Activated T-cell treated with anti-CD3 and anti-CD28 coated beads for 1 hour (primary cell): ENCODE measurements around the gene PTPRJ.

Source experiments
- DNase-seq: peaks from one replicate; pipeline ENCODE4 v3.0.0-alpha.2; 2020; ENCODE audit warnings: low read depth

PTPRJ gene

DNA sequence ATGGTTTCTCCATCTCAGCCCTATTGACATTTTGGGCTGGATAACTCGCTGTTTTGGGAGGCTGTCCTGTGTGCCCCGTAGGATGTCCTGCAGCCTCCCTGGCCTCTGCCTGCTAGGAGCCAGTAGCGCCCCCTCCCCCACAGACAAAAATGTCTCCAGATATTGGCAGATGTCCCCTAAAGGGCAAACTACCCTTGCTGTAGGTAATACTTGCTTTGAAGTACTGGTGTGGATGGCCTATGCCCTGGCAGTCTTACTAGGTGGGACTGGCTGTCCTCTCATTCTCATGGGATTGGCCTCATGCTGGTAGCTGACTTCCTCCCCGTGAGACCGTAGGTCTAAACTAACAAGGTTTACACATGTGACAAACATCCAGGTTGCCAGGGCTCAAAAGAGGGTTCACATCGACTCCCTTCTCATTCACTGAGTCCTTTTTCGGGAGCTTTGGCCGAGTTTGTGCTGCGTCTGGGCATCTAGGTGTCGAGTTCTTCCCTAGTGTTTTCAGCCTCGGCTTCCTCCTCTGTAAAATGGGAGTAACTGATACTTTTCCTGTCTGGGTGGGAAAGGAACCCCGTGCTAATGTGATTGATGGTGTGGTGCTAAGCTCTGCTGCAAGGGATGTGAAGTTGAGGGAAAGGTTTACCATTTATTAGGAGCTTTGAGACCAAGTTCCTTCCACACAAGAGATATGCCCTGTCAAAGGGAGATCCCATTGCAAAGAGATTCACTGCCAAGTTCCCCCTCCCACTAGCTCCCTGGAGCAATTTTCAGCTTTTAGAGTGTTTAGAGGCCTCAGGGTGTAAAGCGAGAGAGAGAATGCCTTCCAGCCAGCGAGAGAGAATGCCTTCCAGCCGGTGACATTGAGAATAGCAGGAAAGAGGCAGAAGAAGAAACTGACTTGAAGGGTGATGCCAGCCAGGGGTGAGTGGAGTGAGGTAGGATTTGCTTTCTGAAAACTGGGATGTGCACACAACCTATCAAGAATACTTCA lies 17.0 kb downstream of the PTPRJ start:
- DNase-seq, result no peak

DNA sequence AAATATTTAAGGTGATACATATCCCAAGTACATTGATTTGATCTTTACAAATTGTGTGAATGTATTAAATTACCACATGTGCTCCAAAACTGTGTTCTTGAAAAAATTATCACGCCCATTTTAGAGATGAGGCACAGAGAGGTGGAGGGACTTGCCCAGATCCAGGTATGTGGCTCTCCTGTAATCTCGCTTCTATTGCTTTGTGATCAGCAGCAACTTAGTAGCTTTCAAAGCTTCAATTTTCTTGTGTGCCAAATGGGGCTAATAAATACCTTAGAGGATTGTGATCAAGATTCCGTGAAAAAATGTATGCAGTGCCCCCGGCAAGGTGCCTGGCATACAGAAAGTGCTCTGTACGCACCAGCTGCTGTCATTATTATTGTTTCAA lies 18.0 kb downstream of the PTPRJ start:
- no peak for DNase-seq

DNA sequence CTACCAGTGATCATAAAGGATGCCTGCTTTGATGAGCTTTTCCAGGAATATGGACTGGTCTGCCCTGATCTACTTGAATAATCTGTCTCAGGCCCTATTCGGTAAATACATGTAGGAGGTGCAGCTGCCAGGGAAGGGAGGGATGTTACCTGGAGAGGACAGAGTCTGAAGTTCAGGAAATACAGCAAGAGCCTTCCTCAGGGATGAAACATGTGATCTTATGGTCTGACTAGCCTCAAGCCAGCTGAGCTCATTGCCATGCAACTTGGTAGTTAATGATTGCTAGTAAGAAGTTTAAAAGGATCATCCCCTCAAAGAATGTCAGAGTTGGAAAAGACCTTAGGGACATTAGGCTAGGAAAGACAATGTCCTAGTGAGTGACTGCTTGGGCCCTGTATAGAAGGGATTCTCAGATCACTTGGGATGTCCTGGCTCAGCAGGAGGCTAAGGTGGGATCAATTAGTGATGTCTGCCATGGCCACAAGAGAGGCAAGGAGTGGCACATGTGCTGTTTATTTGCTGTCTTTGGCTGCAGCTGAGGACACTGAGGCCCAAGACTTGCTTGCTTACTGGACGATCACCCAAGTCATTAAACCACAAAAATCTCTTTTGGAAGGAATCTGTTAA lies 18.5 kb downstream of the PTPRJ start:
- DNase-seq, result no peak

DNA sequence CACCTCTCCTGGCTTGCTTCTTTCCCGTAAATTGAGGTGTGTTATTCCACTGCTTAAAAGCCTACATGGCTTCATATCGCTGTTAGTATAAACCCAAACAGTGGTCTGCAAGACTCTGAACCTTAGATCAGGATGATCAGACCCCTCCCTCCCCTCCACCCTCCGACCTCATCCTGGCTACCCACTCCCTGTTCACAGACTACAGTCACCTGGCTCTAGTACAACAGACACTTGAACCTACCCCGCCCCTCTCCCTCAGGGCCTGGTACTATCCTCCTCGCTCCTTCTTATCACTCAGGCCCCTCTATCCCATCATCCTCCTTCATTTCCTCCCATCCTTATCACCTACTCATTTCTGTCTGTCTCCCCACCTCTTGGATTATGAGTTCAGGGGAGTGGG lies 20.1 kb downstream of the PTPRJ start:
- no peak for DNase-seq

DNA sequence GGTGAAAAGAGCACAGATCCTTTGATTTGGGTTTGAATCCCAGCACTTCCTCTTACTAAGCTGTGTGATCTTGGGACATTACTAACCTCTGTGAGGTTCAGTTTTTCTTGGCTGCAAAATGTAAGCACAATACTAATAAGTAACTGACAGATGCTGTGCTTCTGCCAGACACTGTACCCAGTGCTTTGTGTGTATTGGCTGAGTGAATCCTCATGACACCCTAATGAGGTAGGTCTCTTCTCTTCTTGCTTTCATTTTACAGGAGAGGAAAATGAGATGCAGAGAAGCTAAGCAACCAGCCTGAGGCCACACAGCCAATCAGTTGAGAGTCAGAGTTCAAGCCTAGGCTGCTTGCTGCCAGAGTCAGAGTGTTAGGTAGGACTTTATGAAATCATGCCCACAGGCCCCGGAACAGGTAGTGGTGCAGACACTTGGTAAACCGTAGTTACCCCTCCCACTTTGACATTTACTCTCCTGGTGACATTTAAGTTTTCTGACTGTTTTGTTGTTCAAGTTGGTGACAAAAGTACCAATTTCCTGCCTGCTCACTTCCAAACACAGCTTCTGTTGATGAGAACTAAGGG lies 21.2 kb downstream of the PTPRJ start:
- peak; percentile 70 for DNase-seq

DNA sequence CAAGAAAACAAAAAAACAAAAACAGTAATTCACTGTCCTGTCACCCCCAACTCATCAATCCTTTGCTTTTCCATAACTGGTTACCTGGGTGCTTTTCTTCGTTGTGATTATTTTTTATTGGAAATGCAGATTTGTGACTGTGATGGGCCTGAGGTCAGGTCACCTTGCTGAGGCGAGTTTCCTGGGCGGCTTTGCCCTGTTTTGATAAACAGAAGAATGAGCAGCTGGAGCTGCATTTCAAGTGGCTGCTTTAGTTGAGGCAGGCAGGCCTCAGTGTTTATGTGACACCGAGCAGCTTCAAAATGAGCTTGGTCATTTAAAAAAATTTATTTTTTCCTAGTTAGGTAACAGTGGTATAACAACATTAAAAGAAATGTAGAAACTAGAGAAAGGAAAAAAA lies 22.2 kb downstream of the PTPRJ start:
- DNase-seq, result no peak

DNA sequence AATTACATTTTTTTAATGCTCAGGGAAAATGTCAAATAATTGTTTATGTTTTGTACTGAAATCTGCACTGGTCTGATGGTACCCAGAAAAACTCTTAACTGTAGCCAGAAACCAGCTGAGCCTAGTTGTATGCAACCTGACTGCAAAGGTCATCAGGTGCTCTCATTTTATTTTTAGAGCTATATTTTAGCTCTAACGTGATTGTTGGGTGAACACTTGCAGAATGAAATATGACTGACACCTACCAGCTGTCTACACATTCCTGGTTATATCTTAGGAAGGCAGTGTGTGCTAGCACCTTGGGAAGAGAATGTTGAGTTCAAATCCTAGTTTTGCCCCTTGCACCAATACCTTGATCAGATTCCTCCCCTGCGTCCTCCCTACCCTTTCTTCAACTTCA lies 23.6 kb downstream of the PTPRJ start:
- DNase-seq, result no peak

DNA sequence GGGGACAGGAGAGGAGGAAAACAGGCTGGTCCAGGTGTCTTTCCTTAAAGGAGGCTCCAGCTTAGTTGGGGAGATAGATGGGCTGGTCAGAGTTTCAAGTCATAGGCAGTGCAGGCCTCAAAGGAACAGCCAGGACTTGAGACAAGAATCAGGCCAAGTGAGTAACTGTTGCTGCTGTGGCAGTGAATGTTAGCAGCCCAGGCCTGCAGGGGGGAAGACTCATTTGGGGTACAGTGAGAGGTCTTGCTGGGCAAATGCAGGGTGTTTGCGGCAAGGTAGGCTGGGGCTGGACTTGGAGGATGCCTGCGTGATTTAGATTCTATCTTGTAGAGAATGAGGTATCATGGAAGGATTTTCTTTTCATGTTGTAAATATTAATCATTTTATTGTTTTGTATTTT lies 24.1 kb downstream of the PTPRJ start:
- DNase-seq, result no peak

DNA sequence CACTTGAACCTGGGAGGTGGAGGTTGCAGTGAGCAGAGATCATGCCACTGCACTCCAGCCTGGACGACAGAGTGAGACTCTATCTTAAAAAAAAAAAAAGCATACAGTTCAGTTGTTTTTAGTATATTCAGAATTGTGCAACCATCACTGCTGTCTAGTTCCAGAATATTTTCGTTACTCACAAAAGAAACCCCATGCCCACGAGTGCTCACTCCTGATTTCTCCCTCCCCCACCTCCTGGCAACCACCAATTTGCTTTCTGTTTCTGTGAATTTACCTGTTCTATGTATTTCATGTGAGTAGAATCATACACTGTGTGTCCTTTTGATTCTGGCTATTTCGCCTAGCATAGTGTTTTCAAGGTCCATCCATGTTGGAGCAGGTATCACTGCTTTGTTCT lies 24.8 kb downstream of the PTPRJ start:
- no peak for DNase-seq

DNA sequence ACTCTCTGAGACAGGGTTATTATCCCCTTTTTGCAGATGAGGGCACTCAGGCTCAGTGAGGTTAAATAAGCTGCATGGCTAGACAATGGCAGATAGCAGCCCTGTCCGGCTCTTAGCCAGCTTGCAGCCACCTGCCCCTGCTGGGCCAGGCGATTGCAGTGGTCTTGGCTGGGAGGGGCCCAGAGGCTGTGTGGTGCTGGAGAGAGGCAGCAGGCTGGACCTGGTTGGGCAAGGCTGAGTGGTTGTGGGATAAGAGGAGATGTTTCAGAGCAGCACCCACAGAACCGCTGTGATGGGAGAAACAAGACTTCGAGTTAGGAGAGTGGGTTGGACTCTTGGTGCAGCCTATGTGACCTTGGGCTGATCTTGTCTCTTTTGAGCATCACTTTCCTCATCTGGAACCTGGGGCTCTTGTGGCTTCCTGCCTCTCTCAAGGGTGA lies 25.5 kb downstream of the PTPRJ start:
- DNase-seq, result no peak

DNA sequence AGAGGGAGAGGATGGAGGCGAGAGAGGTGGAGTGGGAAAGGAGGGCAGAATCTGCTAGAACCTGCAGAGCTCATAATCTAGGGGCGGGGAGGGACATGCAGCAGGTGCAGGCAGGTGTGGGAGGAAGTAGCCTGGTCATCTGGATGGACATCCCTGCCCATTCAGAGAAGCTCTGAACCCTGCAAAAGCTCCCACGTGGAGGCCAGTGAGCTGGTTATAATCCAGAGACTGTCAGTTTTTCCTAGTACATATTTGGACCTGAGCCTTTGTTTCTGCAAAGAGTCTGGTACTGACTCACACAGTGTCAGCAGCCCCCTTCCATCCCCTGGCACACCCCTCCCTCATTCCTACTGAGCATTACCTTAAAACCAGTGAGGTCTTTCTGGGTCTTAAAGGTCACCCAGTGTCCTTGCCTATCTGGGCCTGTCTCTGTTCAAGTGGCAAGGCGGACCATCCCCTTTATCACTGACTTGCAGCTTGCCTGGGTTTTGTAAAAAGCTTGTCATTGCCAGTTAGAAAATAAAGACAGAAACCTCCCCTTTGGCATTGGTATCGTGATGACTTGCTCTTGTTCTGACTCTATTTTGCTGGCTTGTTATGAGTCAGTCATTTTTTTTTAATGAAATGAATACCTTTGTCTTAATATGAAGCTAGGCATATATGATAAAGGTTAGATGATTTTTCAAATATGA lies 26.1 kb downstream of the PTPRJ start:
- DNase-seq, result no peak

DNA sequence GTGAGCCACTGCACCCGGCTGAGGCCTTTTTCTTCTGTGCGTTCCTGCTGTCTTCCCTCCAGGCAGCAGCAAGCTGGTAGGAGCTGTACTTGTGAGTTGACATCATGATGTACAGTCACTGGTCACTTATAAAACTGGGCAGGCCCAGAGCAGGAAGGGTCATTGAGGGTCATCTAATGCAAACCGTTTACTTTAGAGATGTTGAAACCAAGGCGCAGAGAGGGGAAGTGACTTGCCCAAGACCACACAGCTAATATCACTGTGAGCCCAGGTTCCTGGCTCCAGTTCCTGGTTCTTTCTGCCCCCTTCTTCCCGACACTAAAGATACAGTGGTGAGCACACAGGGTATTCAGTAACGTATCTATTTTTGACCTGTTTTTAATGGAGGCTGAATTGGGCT lies 27.3 kb downstream of the PTPRJ start:
- no peak for DNase-seq

DNA sequence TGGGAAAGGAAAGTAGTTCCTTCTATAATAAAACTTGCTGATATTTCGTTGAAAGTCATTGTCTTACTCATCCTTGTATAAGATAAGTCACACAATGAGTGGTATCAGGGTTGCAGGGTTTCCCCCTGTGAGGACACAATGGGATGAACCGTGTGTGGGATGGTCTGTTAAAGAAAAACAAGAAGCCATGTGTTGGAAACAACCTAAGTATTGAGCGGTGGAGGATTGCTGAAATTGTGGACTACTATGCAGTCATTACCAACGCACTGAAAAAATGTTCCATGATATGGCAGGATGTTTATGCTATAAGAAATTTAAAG lies 28.6 kb downstream of the PTPRJ start:
- no peak for DNase-seq

DNA sequence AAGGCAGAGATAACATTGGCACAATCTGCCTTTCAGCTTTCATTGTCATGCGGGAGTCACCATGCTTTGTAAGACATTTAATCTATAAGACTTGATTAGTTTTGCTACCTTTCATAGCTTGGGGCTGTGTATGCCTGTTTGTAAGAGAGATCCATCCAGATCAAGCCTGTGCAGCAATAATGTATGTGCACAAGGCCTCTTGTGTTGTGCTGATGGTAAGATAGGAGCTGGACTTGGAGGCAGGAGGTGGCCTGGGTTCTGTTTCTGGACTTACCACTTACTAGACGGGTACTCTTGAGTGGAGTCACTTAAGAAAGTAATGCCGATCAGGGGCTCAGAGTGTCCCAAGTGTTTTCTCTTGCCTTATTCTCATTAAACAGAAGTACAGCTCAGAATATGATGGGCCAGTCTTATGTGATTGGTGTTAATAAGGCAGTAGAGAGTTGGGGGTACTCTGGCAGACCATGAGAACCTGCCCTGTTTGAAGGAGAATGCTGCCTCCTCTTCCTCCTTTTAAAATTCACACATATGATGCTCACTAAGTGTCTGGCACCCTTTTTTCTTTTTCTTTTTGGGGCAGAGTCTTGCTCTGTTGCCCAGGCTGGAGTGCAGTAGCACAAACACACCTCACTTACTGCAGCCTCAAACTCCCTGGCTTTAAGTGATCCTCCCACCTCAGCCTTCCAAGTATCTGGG lies 30.9 kb downstream of the PTPRJ start:
- no peak for DNase-seq

DNA sequence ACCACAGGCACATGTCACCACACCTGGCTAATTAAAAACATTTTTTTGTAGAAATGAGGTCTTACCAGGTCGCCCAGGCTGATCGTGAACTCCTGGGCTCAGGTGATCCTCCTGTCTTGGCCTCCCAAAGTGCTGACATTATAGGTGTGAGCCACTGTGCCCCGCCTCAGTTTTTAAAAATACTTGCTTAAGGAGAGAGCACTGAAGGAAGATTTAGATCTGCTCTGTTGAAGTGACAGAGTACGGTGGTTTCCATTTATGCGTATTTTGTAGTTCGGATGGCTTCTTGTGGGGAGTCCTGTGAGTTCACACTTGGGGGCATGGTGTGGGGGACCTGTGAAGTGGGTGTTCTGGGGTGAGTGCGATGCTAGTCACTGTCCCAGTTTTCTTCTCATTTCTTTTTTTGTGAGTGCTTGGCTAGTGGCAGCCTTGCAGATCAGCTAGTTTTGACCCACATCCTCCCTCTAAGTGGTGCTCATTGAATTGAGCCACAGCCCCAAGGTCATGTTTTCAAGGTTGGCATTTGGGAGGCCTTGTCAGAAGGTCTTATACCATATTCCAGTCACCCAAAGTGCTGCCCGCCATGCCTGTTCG lies 31.5 kb downstream of the PTPRJ start:
- DNase-seq, result no peak

DNA sequence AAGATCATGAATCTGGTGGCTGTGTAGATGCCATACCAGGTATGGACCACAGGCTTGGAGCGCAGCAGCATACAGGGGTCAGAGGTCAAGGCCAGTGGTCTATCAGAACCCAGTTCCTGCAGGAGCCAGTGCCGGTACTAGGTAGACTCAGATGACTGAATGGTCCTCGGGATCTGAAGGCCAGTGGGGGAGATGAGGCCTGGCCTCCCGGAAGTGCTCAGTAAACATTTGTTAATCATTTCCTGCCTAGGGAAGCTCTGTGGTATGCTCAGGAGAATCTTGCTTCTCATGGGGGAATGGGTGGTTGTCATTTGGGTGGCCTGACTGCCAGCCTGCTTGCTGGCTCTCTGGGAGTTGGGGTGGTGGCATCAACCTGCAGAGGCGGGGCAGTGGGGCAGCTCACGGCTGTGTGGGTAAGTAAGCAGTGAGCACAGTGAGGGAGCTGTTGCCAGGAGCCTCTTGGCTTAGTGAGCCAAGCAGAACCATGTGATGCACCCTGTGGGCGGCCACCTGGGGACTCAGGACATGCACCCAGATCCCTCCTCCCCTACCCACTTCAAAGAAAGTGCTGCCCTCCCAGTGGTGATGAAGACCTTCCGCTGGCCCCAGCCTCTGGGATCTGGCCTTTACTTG lies 33.0 kb downstream of the PTPRJ start:
- DNase-seq, result no peak

DNA sequence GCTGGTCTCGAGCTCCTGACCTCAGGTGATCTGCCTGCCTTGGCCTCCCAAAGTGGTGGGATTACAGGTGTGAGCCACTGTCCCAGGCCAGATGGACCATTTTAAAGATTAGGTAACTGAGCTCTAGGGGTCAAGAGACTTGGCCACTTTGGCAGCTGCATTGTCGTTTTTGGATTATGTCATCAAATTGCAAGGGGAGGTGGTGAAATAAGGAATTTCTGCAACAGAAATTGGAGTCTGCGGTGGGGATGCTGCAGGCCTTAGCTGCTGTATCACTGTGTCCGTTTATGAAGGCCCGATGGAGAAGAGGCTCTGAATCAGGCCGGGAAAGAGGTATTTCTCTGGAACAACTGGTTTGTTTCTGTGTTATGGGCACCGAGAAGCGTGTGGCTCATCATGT lies 34.6 kb downstream of the PTPRJ start:
- DNase-seq, result no peak

DNA sequence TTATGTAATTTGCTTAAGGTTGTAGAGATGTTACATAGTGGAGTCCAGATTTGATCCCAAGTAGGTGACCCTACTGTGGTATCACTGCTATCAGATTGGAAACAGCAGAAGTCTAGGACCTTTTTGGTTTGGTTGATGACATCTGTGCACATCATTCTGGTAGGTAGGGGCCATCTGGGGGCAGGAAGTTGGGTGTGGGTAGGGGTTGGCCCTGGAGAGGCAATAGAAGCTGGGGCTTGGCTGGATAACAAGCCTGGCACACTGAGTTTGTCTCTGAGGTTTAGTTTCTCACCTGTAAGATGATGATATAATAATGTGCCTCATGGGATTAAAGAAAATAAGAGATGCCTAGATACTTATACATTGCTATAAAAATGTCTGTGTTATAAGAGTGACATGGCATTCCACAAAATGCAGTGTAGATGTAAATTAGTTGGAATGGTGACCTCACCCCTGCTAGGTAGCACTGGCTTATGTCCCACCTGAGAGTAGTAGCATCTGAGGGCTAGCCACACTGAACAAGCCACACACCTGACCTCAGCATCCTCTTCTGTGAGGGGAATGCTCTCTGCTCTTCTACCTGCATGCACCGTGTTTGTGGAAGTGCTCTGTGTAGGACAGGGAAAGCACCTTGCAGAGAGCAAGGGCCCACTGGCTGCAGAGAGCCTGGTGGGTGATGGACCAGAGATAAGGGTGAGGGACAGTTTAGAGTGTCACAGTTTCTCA lies 36.9 kb downstream of the PTPRJ start:
- DNase-seq, result no peak

DNA sequence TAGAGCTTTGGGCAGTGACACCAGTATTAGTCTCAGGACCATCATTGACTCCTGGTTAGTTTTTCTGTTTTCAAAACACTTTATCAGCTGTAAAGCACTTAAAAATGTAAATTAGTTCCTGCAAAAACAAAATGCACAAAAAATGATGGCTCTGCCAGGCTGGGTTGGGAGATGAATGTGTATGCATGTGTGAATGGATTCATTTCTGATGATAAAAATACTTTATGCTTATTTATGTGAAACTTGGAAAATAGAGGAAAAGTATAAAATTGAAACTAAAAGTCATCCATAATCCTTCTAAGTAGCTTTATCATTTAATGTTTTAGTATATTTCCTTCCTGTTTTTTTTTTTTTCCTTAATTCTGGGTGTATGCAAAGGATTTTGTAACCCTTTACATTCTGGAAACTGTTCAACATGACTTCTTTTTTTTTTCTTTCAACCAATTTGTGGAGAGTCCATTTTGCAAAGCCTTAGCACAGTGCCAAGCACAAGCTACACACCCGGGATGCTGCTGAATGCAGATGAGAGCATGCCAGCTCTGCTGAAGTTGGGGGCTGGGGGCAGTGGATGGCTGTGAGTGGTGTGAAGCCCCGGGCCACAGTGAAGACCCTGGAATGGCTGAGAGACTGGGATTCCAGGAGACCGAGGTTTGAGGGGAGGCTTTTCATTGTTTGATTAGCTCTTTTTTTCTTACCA lies 37.6 kb downstream of the PTPRJ start:
- DNase-seq, result no peak
